Prostate gland (tissue), 2 donors: ENCODE data around the gene CWC25. TPM values are rescaled to one million over a fixed set of nuclear protein-coding genes. Genes with fewer than 3 reads are reported as not detected.
"Not testable (repeated sequence)": the region's sequence is repeated elsewhere in the genome, so short reads cannot be mapped to it uniquely, and the experiment has no call there.

Source experiments
- DNase-seq: peaks from one replicate; pipeline ENCODE4 v3.0.0-alpha.2; 2019; ENCODE audit warnings: low spot score
- H3K27ac ChIP-seq, 2 donors: fragments of 200-600 bp; sonication (generic); 2 replicates each; pipeline ENCODE4 v1.5.1; 2017 to 2019
- H3K27me3 ChIP-seq: fragments of 200-600 bp; sonication (generic); replicated peaks from 2 replicates; pipeline ENCODE4 v1.5.1; 2019; ENCODE audit not compliant: insufficient read depth
- H3K36me3 ChIP-seq, 2 donors: fragments of 200-600 bp; sonication (generic); 1 replicate in 1 of 2; 2 replicates in 1 of 2; pipeline versions ENCODE4 v1.5.1 to v1.8.1; 2017 to 2019
- H3K4me1 ChIP-seq: fragments of 200-600 bp; sonication (generic); replicated peaks from 2 replicates; pipeline ENCODE4 v1.5.1; 2019
- H3K4me3 ChIP-seq, 2 donors: fragments of 200-600 bp; sonication (generic); 2 replicates each; pipeline ENCODE4 v1.5.1; 2017 to 2019
- H3K9me3 ChIP-seq: fragments of 200-600 bp; sonication (generic); 2 replicates; pipeline ENCODE4 v1.5.1; 2017
- POLR2A ChIP-seq: fragments of 450-650 bp; IDR thresholded peaks from one replicate; pipeline ENCODE4 v1.6.1; 2016; ENCODE audit warnings: antibody characterized with exemption, mild to moderate bottlenecking
- POLR2AphosphoS5 ChIP-seq: sonication (generic); formaldehyde crosslinking; IDR thresholded peaks from one replicate; pipeline ENCODE4 v1.6.1; 2017; ENCODE audit warnings: antibody characterized with exemption
- WGBS: methylation state at CpG from one replicate; pipeline ENCODE4 v1.1.5; 2018; 5-methylcytosine and 5-hydroxymethylcytosine counted together
- intact Hi-C: fragments of 100-400 bp; cut with DNase I; formaldehyde crosslinking; loops from one replicate; pipeline ENCODE4 v1.14.2; 2022
- total RNA-seq, 2 donors: library from RNA; depleted of rRNA; stranded (reverse); fragments of >200 nt; gene quantifications; one replicate each; pipeline ENCODE4 v1.1.0, GENCODE V29; 2016
- TF ChIP-seq, protein P1 (sequence below), 4 experiments: fragments of 200-600 bp in 2 of 4; fragments of 450-650 bp in 2 of 4; sonication (generic) in 2 of 4; IDR thresholded peaks; 1 replicate in 3 of 4; 2 replicates in 1 of 4; pipeline ENCODE4 v1.5.1; 2016 to 2019; ENCODE audit warnings: antibody characterized with exemption in 4 of 4, mild to moderate bottlenecking in 2 of 4, moderate library complexity in 2 of 4

Gene CWC25
- total RNA-seq, 2 donors from 2014 or later = 21.9 to 23.3 TPM

DNA sequence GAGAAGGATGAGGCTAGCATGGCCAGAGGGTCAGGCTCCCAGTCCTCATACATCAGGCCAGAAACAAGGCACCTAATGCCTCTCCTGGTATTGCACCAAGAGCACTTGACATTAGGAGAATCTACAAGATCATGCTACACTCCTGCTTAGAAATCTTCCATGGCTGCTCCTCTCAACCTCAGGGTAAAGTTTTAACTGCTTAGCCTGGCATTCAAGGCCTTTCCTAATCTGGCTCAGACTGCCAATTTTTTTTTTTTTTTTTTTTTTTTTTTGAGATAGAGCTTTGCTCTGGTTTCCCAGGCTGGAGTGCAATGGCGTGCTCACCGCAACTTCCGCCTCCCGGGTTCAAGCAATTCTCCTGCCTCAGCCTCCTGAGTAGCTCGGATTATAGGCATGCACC, 34.0 kb downstream of the CWC25 start:
- Histone ChIP-seq H3K4me3 (no peak overlapping the region), H3K9me3 (no peaks in the 10 kb centered on the region), H3K4me1 (no peaks in the 10 kb centered on the region), H3K36me3 (peaks cover 0 to 7% of the 10 kb centered on the region in 2 donors), H3K27ac (no peak overlapping the region), H3K27me3 (no peaks in the 10 kb centered on the region)
- TF ChIP-seq POLR2AphosphoS5 = no peak
- TF ChIP-seq POLR2A = no peak
- TF ChIP-seq, protein P1, sequence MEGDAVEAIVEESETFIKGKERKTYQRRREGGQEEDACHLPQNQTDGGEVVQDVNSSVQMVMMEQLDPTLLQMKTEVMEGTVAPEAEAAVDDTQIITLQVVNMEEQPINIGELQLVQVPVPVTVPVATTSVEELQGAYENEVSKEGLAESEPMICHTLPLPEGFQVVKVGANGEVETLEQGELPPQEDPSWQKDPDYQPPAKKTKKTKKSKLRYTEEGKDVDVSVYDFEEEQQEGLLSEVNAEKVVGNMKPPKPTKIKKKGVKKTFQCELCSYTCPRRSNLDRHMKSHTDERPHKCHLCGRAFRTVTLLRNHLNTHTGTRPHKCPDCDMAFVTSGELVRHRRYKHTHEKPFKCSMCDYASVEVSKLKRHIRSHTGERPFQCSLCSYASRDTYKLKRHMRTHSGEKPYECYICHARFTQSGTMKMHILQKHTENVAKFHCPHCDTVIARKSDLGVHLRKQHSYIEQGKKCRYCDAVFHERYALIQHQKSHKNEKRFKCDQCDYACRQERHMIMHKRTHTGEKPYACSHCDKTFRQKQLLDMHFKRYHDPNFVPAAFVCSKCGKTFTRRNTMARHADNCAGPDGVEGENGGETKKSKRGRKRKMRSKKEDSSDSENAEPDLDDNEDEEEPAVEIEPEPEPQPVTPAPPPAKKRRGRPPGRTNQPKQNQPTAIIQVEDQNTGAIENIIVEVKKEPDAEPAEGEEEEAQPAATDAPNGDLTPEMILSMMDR (IDR thresholded peaks at IDR 0.05) = no peak
- intact Hi-C loops = no loop called here
- WGBS = 99% methylated on average over 5 of the region's 5 CpGs
- no peak for DNase-seq

GRCh38 chr17:38790148-38790707, 34.9 kb downstream of the CWC25 start:
- WGBS = 75% methylated on average over 13 of the region's 13 CpGs

DNA sequence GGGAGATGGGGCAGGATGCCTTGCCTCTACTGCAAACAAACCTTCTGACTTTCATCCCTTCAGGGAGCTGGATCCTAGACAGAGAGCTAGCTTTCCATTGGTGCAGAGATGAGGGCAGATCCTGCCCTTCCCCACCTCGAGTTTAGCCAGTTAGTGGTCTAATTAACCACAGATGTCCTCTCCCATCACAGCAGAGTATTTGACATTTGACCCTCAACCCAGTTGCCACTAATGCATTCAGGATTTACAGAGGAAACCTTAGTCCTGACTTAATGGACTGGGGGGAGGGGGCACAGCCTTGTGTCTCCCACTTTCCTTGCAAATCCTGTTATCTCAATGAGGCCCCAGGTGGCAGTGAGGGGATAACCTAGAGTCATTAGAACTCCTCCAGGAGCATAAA, 35.9 kb downstream of the CWC25 start:
- 0% methylated on average over 1 of the region's 1 CpG for WGBS
- H3K27me3 ChIP-seq = no peaks in the 10 kb centered on the region
- no peak for DNase-seq
- no peaks in the 10 kb centered on the region for H3K4me1 ChIP-seq
- no peaks in the 10 kb centered on the region for H3K9me3 ChIP-seq
- TF ChIP-seq, protein P1 (IDR thresholded peaks at IDR 0.05) = no peak
- TF ChIP-seq POLR2AphosphoS5 (no peak), POLR2A (no peak)
- intact Hi-C loops = no loop called here
- H3K4me3 ChIP-seq = no peak overlapping the region
- no peak overlapping the region for H3K27ac ChIP-seq
- peaks cover 0 to 7% of the 10 kb centered on the region in 2 donors for H3K36me3 ChIP-seq

More at GRCh38 chr17:38790148-38790707, 34.9 kb downstream of the CWC25 start:
- H3K4me1 ChIP-seq, DNase-seq, H3K27ac ChIP-seq, intact Hi-C loops, H3K27me3 ChIP-seq, H3K36me3 ChIP-seq, H3K9me3 ChIP-seq, H3K4me3 ChIP-seq: not testable (repeated sequence)

- intact Hi-C loops = not testable (repeated sequence)
These were observed 37.1 kb downstream of the CWC25 start for GRCh38 chr17:38787999-38788398.

GRCh38 chr17:38786372-38786771, 38.7 kb downstream of the CWC25 start:
- WGBS = 70% methylated on average over 5 of the region's 6 CpGs
- TF ChIP-seq, protein P1 (IDR thresholded peaks at IDR 0.05) = no peak
- no peak for TF ChIP-seq POLR2AphosphoS5
- no peak for TF ChIP-seq POLR2A
- H3K27me3 ChIP-seq = no peaks in the 10 kb centered on the region
- H3K36me3 ChIP-seq = peaks cover 10 to 12% of the 10 kb centered on the region in 2 donors
- intact Hi-C loops = no loop called here
- H3K4me3 ChIP-seq = no peak overlapping the region
- H3K27ac ChIP-seq = no peak overlapping the region
- H3K9me3 ChIP-seq = no peaks in the 10 kb centered on the region
- no peaks in the 10 kb centered on the region for H3K4me1 ChIP-seq
- no peak for DNase-seq

More at GRCh38 chr17:38787999-38788398, 37.1 kb downstream of the CWC25 start:
- DNase-seq, H3K4me1 ChIP-seq, H3K9me3 ChIP-seq, H3K27me3 ChIP-seq, H3K4me3 ChIP-seq, H3K27ac ChIP-seq: not testable (repeated sequence)
- WGBS = 95% methylated on average over 4 of the region's 4 CpGs
- peaks cover 0 to 10% of the 10 kb centered on the region in 2 donors for H3K36me3 ChIP-seq

DNA sequence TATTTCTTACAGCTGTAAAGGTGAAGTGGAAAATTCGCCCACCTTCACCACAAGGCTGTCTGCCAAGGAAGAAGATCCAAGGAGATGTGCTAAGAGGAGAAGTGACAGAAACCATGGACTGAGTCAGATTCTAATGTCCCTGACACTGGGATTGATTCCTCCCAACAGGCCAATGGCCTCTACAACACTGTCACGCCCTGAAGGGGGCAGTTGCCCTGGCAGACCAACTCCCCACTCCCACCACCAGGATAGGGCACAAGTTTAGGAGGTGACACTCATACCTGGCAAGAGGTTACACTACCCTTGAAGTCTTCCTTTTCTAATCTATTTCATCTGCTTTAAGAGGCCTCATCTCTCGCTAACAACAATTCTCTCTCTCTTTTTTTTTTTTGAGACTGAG, 41.9 kb downstream of the CWC25 start:
- no peak overlapping the region for H3K4me3 ChIP-seq
- no peaks in the 10 kb centered on the region for H3K27me3 ChIP-seq
- no peak for TF ChIP-seq POLR2AphosphoS5
- TF ChIP-seq, protein P1 (IDR thresholded peaks at IDR 0.05) = no peak
- TF ChIP-seq POLR2A = no peak
- peaks cover 26 to 43% of the 10 kb centered on the region in 2 donors for H3K36me3 ChIP-seq
- no peaks in the 10 kb centered on the region for H3K9me3 ChIP-seq
- WGBS = 90% methylated on average over 3 of the region's 3 CpGs
- H3K27ac ChIP-seq = no peak overlapping the region
- H3K4me1 ChIP-seq = no peaks in the 10 kb centered on the region
- DNase-seq = no peak
- intact Hi-C loops = no loop called here
